WTC11 (cell line): ENCODE measurements around the gene PRR15. TPM values are rescaled to one million over a fixed set of nuclear protein-coding genes. Genes with fewer than 3 reads are reported as not detected.

Source experiments
- ATAC-seq: fragments of 200-7000 bp; cut with Tn5 transposase; 2 replicates; pipeline ENCODE4 v1.10.0; 2021; ENCODE audit warnings: mild to moderate bottlenecking, moderate library complexity
- CTCF ChIA-PET: fragments of 300-600 bp; sonication (Branson Sonifier 250); formaldehyde crosslinking; loops from one replicate; lab custom pipeline; 2021; ENCODE audit warnings: antibody characterized with exemption; lab: Charles Lee
- POLR2A ChIA-PET: fragments of 350-600 bp; sonication (Branson Sonifier 250); formaldehyde crosslinking; loops from one replicate; lab custom pipeline; 2021; ENCODE audit warnings: antibody characterized with exemption; lab: Charles Lee
- DNase-seq: peaks from one replicate; pipeline ENCODE4 v3.0.0; 2021; ENCODE audit warnings: low spot score
- H3K27ac Mint-ChIP-seq: 2 replicates; pipeline ENCODE4 v1.8.0; 2021; ENCODE audit warnings: mixed read lengths
- H3K27me3 Mint-ChIP-seq: 2 replicates; pipeline ENCODE4 v1.8.0; 2021; ENCODE audit warnings: low read depth, mild to moderate bottlenecking, moderate library complexity, mixed read lengths
- H3K36me3 Mint-ChIP-seq: 2 replicates; pipeline ENCODE4 v1.8.0; 2021; ENCODE audit warnings: mixed read lengths
- H3K4me1 Mint-ChIP-seq: 2 replicates; pipeline ENCODE4 v1.8.0; 2022; ENCODE audit warnings: mixed read lengths
- H3K4me3 Mint-ChIP-seq: 2 replicates; pipeline ENCODE4 v1.8.0; 2021; ENCODE audit warnings: mild to moderate bottlenecking, moderate library complexity, mixed read lengths
- H3K9me3 Mint-ChIP-seq: 2 replicates; pipeline ENCODE4 v1.8.0; 2021; ENCODE audit warnings: mixed read lengths
- CREB1 ChIP-seq: sonication (generic); formaldehyde crosslinking; IDR thresholded peaks from 2 replicates; pipeline ENCODE4 v1.8.0; 2023; ENCODE audit warnings: mild to moderate bottlenecking, missing genetic modification reagents
- FOXP1 ChIP-seq: sonication (generic); formaldehyde crosslinking; IDR thresholded peaks from 2 replicates; pipeline ENCODE4 v1.8.0; 2022; ENCODE audit warnings: missing genetic modification reagents, mild to moderate bottlenecking, moderate library complexity, borderline replicate concordance
- JUN ChIP-seq: sonication (generic); formaldehyde crosslinking; IDR thresholded peaks from 2 replicates; pipeline ENCODE4 v1.8.0; 2023; ENCODE audit warnings: mild to moderate bottlenecking, missing genetic modification reagents
- OVOL2 ChIP-seq: fragments of 250-450 bp; sonication (Bioruptor Pico); IDR thresholded peaks from 2 replicates; pipeline ENCODE4 v1.9.0; 2021; ENCODE audit warnings: mild to moderate bottlenecking, borderline replicate concordance
- SOX15 ChIP-seq: fragments of 250-450 bp; sonication (Bioruptor Pico); IDR thresholded peaks from 2 replicates; pipeline ENCODE4 v1.9.0; 2021; ENCODE audit warnings: mild to moderate bottlenecking
- ZNF396 ChIP-seq: fragments of 250-450 bp; sonication (Bioruptor Pico); IDR thresholded peaks from 2 replicates; pipeline ENCODE4 v1.8.0; 2021; ENCODE audit warnings: mild to moderate bottlenecking, moderate library complexity, borderline replicate concordance
- total RNA-seq: library from RNA; stranded (reverse); gene quantifications from 3 replicates; pipeline ENCODE4 v1.2.3, GENCODE V29; 2021
- TF ChIP-seq, protein P1 (sequence below): sonication (generic); formaldehyde crosslinking; IDR thresholded peaks from 2 replicates; pipeline ENCODE4 v1.8.1; 2022; ENCODE audit warnings: mild to moderate bottlenecking, missing genetic modification reagents, moderate library complexity, borderline replicate concordance
- TF ChIP-seq, protein P2 (sequence below): sonication (generic); formaldehyde crosslinking; conservative IDR thresholded peaks from 2 replicates; pipeline ENCODE4 v1.8.1; 2022; ENCODE audit warnings: mild to moderate bottlenecking, missing genetic modification reagents
- TF ChIP-seq, protein P3 (sequence below): sonication (generic); formaldehyde crosslinking; IDR thresholded peaks from 2 replicates; pipeline ENCODE4 v1.8.0; 2022; ENCODE audit warnings: mild to moderate bottlenecking, missing genetic modification reagents
- TF ChIP-seq, protein P4 (sequence below): sonication (generic); formaldehyde crosslinking; IDR thresholded peaks from 2 replicates; pipeline ENCODE4 v1.8.1; 2023; ENCODE audit warnings: mild to moderate bottlenecking, moderate library complexity, missing genetic modification reagents
- TF ChIP-seq, protein P5 (sequence below): fragments of 250-450 bp; sonication (Bioruptor Pico); IDR thresholded peaks from 2 replicates; pipeline ENCODE4 v1.9.0; 2021; ENCODE audit warnings: mild to moderate bottlenecking
- TF ChIP-seq, protein P6 (sequence below): sonication (generic); formaldehyde crosslinking; IDR thresholded peaks from 2 replicates; pipeline ENCODE4 v1.8.0; 2022; ENCODE audit warnings: mild to moderate bottlenecking, missing genetic modification reagents
- TF ChIP-seq, protein P7 (sequence below): sonication (generic); formaldehyde crosslinking; IDR thresholded peaks from 2 replicates; pipeline ENCODE4 v1.8.1; 2023; ENCODE audit warnings: mild to moderate bottlenecking, missing genetic modification reagents
- TF ChIP-seq, protein P8 (sequence below): sonication (generic); formaldehyde crosslinking; IDR thresholded peaks from 2 replicates; pipeline ENCODE4 v1.8.1; 2022; ENCODE audit warnings: low read depth, mild to moderate bottlenecking, moderate library complexity, missing genetic modification reagents, borderline replicate concordance
- TF ChIP-seq, protein P9 (sequence below): sonication (generic); formaldehyde crosslinking; IDR thresholded peaks from 2 replicates; pipeline ENCODE4 v1.8.1; 2023; ENCODE audit warnings: mild to moderate bottlenecking, missing genetic modification reagents, moderate library complexity

The PRR15 gene
- total RNA-seq, 1 experiment from 2014 or later = 21.2 TPM

DNA sequence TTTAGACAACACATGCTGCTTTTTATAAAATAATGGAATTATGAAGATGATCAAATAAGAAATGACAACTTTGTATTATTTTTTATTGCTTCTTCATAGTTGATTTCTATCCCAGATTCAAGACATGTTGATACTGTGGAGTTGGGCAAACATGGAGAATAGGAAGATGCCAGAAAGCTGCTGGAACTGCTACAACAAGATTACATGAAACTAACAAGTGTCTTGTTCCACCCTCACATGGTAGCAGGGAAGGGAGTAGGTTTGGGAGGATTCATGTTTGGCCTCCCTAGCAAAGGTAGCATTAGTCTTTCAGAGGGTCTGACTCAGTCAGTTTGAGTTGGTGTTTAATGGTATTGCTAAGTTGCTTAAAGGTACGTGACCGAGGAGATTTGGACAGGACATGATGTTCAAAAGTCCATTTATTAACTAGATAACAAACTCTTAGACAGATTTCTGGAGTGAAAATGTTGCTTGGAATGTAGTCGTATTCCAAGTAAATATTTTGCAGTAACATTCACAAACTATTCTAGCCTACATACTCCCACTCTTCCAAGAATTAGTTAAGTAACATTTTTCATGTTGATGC is 33.1 kb downstream of the PRR15 start:
- DNase-seq (no peak), ATAC-seq (no peak)
- ChIA-PET POLR2A (no interaction called here), CTCF (no interaction called here)
- H3K27ac Mint-ChIP-seq = no peak overlapping the region
- no peaks in the 10 kb centered on the region for H3K9me3 Mint-ChIP-seq
- H3K36me3 Mint-ChIP-seq = no peaks in the 10 kb centered on the region
- H3K4me1 Mint-ChIP-seq = peaks cover 5% of the 10 kb centered on the region
- no peak overlapping the region for H3K4me3 Mint-ChIP-seq
- TF ChIP-seq, protein P1, sequence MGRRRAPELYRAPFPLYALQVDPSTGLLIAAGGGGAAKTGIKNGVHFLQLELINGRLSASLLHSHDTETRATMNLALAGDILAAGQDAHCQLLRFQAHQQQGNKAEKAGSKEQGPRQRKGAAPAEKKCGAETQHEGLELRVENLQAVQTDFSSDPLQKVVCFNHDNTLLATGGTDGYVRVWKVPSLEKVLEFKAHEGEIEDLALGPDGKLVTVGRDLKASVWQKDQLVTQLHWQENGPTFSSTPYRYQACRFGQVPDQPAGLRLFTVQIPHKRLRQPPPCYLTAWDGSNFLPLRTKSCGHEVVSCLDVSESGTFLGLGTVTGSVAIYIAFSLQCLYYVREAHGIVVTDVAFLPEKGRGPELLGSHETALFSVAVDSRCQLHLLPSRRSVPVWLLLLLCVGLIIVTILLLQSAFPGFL (CRISPR knock-in tag) = no peak
- H3K27me3 Mint-ChIP-seq = no peaks in the 10 kb centered on the region

DNA sequence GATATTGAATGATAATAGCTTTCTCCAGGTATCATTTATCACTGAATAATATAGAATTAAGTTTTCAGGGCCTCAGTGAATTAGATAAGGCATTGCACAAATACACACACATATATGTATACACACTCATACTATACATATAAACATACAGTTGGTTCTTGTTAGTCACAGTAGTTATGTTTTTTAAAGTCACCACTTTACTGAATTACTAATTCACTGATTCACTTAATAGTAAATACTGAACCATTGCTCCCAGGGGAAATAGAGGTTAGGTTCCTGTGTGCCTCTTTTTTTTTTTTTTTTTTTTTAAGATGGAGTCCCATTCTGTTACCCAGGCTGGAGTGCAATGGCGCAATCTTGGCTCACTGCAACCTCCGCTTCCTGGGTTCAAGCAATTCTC is 33.6 kb downstream of the PRR15 start:
- H3K4me3 Mint-ChIP-seq = no peak overlapping the region
- POLR2A ChIA-PET = no interaction called here
- H3K27me3 Mint-ChIP-seq = no peaks in the 10 kb centered on the region
- CTCF ChIA-PET = interaction anchor here (1.7 kb wide), 1 partner anchor 8 kb away, joined by 7 read pairs; no protein-coding TSS in a partner anchor
- no peaks in the 10 kb centered on the region for H3K36me3 Mint-ChIP-seq
- TF ChIP-seq FOXP1 = no peak
- TF ChIP-seq, protein P2, sequence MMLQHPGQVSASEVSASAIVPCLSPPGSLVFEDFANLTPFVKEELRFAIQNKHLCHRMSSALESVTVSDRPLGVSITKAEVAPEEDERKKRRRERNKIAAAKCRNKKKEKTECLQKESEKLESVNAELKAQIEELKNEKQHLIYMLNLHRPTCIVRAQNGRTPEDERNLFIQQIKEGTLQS (CRISPR knock-in tag) = no peak
- TF ChIP-seq, protein P3, sequence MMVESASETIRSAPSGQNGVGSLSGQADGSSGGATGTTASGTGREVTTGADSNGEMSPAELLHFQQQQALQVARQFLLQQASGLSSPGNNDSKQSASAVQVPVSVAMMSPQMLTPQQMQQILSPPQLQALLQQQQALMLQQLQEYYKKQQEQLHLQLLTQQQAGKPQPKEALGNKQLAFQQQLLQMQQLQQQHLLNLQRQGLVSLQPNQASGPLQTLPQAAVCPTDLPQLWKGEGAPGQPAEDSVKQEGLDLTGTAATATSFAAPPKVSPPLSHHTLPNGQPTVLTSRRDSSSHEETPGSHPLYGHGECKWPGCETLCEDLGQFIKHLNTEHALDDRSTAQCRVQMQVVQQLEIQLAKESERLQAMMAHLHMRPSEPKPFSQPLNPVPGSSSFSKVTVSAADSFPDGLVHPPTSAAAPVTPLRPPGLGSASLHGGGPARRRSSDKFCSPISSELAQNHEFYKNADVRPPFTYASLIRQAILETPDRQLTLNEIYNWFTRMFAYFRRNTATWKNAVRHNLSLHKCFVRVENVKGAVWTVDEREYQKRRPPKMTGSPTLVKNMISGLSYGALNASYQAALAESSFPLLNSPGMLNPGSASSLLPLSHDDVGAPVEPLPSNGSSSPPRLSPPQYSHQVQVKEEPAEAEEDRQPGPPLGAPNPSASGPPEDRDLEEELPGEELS (CRISPR knock-in tag) = no peak
- TF ChIP-seq, protein P4, sequence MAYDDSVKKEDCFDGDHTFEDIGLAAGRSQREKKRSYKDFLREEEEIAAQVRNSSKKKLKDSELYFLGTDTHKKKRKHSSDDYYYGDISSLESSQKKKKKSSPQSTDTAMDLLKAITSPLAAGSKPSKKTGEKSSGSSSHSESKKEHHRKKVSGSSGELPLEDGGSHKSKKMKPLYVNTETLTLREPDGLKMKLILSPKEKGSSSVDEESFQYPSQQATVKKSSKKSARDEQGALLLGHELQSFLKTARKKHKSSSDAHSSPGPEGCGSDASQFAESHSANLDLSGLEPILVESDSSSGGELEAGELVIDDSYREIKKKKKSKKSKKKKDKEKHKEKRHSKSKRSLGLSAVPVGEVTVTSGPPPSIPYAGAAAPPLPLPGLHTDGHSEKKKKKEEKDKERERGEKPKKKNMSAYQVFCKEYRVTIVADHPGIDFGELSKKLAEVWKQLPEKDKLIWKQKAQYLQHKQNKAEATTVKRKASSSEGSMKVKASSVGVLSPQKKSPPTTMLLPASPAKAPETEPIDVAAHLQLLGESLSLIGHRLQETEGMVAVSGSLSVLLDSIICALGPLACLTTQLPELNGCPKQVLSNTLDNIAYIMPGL (CRISPR knock-in tag) = no peak
- TF ChIP-seq, protein P5, sequence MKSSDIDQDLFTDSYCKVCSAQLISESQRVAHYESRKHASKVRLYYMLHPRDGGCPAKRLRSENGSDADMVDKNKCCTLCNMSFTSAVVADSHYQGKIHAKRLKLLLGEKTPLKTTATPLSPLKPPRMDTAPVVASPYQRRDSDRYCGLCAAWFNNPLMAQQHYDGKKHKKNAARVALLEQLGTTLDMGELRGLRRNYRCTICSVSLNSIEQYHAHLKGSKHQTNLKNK = no peak
- no peak for DNase-seq
- H3K27ac Mint-ChIP-seq = no peak overlapping the region
- no peak for ATAC-seq
- H3K9me3 Mint-ChIP-seq = no peaks in the 10 kb centered on the region
- peaks cover 5% of the 10 kb centered on the region for H3K4me1 Mint-ChIP-seq

DNA sequence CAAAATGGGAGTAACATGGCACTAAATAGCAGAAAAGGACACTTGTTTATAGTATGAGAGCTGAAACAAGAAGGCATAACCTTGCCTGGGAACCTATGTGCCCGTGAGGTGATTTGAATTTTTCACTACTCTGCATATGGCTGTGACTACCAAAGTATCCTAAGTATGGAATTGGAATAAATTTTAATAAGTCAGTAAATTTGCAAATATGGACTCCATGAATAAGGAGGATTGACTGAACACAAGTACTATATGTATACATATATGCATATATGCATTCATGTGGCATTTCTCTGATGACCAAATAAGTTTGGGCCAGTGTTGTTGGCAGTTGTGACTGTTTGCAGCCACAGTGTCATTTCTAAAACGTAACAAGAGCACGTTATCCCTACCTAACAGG is 34.5 kb downstream of the PRR15 start:
- no peak overlapping the region for H3K4me3 Mint-ChIP-seq
- TF ChIP-seq, protein P4 (CRISPR knock-in tag) = no peak
- TF ChIP-seq SOX15 (CRISPR knock-in tag) (no peak), OVOL2 (CRISPR knock-in tag) (no peak)
- TF ChIP-seq, all 79 proteins: peak for 0
- Mint-ChIP-seq H3K9me3 (no peaks in the 10 kb centered on the region), H3K4me1 (peaks cover 5% of the 10 kb centered on the region), H3K27me3 (no peaks in the 10 kb centered on the region), H3K36me3 (no peaks in the 10 kb centered on the region), H3K27ac (no peak overlapping the region)
- no peak for DNase-seq
- POLR2A ChIA-PET = interaction anchor here (0.7 kb wide), 1 partner anchor 635 kb away, joined by 3 read pairs; no protein-coding TSS in a partner anchor
- ATAC-seq = no peak
- CTCF ChIA-PET = interaction anchor here (1.7 kb wide), 1 partner anchor 9 kb away, joined by 7 read pairs; no protein-coding TSS in a partner anchor

DNA sequence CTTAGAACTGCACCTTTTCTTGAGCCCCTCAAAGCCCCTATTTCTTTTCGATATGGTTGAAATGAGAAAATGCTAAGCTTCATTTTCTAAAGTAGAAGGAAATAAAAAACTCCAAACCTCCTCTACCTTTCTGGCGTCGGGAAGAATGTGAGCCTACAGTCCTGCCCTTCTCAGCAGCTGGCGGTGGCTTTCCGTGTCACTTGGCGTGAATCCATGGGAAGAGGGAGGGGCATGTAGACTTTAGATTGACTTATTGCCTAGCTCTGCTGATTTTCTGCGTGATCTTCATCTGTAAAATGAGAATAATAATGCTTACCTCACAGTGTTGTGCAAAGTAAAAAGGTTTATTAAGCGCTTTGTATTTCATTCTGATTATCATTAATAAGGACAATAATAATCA is 35.0 kb downstream of the PRR15 start:
- H3K9me3 Mint-ChIP-seq = no peaks in the 10 kb centered on the region
- POLR2A ChIA-PET = interaction anchor here (0.7 kb wide), 1 partner anchor 636 kb away, joined by 3 read pairs; no protein-coding TSS in a partner anchor
- CTCF ChIA-PET = interaction anchor here (1.7 kb wide), 1 partner anchor 9 kb away, joined by 7 read pairs; no protein-coding TSS in a partner anchor
- H3K36me3 Mint-ChIP-seq = no peaks in the 10 kb centered on the region
- H3K27me3 Mint-ChIP-seq = no peaks in the 10 kb centered on the region
- no peak for ATAC-seq
- no peak overlapping the region for H3K27ac Mint-ChIP-seq
- H3K4me1 Mint-ChIP-seq = peaks cover 5% of the 10 kb centered on the region
- H3K4me3 Mint-ChIP-seq = no peak overlapping the region
- DNase-seq = no peak
- TF ChIP-seq, protein P6, sequence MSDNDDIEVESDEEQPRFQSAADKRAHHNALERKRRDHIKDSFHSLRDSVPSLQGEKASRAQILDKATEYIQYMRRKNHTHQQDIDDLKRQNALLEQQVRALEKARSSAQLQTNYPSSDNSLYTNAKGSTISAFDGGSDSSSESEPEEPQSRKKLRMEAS = no peak
- TF ChIP-seq JUN (CRISPR knock-in tag) (no peak), CREB1 (CRISPR knock-in tag) (no peak), ZNF396 (no peak)
- TF ChIP-seq, protein P7, sequence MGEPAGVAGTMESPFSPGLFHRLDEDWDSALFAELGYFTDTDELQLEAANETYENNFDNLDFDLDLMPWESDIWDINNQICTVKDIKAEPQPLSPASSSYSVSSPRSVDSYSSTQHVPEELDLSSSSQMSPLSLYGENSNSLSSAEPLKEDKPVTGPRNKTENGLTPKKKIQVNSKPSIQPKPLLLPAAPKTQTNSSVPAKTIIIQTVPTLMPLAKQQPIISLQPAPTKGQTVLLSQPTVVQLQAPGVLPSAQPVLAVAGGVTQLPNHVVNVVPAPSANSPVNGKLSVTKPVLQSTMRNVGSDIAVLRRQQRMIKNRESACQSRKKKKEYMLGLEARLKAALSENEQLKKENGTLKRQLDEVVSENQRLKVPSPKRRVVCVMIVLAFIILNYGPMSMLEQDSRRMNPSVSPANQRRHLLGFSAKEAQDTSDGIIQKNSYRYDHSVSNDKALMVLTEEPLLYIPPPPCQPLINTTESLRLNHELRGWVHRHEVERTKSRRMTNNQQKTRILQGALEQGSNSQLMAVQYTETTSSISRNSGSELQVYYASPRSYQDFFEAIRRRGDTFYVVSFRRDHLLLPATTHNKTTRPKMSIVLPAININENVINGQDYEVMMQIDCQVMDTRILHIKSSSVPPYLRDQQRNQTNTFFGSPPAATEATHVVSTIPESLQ (CRISPR knock-in tag) = no peak
- TF ChIP-seq, protein P8, sequence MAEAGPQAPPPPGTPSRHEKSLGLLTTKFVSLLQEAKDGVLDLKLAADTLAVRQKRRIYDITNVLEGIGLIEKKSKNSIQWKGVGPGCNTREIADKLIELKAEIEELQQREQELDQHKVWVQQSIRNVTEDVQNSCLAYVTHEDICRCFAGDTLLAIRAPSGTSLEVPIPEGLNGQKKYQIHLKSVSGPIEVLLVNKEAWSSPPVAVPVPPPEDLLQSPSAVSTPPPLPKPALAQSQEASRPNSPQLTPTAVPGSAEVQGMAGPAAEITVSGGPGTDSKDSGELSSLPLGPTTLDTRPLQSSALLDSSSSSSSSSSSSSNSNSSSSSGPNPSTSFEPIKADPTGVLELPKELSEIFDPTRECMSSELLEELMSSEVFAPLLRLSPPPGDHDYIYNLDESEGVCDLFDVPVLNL (CRISPR knock-in tag) = no peak
- TF ChIP-seq, protein P9, sequence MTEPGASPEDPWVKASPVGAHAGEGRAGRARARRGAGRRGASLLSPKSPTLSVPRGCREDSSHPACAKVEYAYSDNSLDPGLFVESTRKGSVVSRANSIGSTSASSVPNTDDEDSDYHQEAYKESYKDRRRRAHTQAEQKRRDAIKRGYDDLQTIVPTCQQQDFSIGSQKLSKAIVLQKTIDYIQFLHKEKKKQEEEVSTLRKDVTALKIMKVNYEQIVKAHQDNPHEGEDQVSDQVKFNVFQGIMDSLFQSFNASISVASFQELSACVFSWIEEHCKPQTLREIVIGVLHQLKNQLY = no peak
